ENCODE results near the gene MYH15.

Gene MYH15

DNA sequence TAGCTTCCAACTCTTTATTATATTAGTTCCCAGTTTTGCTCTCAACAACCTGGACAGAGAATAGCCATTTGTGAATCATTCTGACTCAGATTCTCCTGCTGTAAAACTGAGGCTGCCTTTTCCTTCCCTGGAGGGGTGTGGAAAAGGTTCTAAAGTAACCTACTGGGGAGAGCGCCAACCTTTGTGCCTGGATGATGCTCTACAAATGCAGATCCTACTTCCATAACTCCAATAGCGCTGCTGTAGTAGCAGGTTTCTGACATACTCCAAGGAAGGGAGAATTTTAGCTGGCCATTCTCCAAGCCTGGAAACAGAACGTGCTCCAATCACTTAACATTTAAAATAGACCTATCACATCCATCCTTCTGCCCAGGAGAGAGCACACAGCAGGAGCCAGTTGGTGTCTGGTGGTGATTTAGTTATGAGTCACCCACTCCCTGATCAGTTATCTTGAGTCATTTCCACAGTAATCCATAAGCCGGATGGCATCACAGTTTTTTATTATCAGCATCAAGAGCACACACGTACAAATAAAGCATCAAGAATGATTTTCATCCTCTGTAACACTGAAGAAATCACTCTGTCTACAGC lies 38.3 kb downstream of the MYH15 start:
- DNase-seq (ENCODE audit: low read depth in 2 of 2) = no peak

DNA sequence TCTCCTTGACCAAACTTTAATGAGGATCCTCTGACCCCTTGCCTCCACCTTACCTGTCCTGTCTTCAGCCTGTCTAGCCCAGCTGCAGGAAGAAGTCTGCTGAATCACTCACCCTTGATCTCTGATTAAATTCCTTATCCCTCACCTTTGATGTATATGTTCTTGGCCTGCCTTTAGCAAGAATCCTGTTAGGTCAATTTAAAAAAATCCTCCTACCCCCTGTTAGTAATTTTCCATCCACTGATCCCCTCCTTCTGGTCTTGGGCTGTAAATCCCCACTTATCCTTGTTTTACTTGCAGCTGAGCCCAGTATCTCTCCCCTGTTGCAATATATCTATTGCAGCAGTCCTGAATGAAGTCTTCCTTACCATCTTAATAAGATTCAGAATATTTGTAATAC lies 39.0 kb downstream of the MYH15 start:
- no peak for DNase-seq (ENCODE audit: low read depth in 2 of 2)

DNA sequence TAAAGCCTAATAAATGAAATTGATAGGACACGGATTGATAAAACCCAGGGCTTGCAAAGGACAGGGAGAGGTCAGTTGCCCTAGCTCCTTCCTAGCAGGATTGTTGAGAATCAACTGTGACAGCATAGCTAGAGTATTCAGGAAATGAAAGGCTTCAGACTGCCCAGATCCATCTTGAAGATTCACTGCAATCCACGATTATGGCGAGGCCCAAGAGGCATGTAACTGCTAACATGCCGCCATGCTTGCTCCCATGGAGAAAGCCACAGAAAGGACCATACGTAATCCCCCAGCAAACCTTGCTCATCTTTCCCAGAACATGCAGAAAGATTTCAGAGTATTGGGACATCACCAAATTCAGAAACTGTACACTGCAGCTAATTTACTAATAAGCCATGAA lies 41.3 kb downstream of the MYH15 start:
- no peak for DNase-seq (ENCODE audit: low read depth in 2 of 2)

DNA sequence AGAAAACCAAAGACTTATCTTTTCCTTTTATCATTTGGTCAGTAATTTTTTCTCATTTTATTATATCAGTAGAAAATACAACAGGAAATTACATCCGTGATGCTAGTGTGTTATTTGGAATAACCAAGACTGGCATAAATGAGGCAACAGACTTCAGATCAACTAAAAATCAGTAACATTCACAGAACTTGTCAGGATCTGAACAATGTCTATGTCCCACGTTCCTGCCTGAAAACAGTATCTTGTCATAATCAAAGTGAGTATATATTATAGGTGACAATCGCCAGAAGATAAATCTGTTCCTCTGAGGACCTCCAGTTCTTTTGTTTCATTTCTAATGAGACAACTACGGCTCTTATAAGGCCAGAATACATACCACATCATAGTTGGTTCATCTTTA lies 41.8 kb downstream of the MYH15 start:
- no peak for DNase-seq (ENCODE audit: low read depth in 2 of 2)

DNA sequence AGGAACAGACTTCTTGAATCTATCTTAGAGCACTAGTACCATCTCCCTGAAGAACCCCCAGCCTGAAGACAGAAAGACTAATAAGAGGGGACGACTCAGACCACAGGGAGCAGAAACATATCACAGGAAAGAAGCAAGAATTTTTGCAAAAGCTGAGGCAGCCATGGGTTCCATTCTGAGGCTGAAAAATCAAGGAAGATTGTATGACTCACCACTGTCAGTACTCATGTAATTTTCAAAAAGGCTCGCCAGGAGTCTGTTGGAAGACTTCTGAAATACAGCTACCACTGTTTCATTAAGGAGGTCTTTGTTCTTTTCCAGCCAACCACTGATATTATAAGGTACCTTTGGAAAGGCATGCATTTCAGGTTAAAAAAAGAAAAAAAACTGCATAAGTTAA lies 47.5 kb downstream of the MYH15 start:
- DNase-seq (ENCODE audit: low read depth in 2 of 2) = no peak

DNA sequence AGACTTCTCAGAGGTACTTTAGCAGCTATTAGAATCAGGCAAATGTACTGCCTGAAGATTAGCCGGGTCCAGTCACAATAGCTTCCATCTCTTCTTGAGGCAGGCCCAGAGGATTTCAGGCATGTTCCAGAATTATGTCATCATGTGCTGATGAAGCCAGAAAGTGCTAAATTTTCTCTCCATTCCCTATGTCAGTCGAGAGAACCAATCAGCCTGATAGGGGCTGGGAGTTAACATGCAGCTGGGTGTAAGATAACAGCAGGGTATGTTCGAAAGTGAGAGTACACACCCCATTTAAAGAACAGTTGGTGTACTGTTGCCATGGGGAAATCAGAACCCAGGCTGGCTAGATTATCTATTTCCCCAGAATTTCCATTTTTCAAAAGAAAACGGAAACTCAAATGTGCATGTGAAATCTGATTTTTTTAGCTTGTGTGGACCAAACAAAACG lies 48.7 kb downstream of the MYH15 start:
- no peak for DNase-seq (ENCODE audit: low read depth in 2 of 2)

DNA sequence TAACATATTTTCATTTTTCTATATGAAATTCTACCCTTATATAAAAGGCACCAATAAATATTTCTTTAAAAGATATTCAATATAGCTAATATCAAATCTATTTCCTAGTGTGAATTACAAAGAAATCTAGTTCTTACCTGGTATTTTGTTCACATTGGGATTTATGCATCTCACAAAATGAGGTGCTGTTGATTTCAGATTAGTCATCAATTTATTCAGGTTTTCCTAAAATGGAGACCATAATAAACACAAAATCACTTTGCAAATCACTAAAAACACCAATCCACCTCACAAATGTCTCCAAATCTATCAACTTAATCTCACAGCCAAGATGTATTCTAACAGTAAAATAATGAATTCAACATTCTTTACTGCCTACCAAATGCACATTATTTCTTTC lies 51.2 kb downstream of the MYH15 start:
- DNase-seq (ENCODE audit: low read depth in 2 of 2) = no peak

DNA sequence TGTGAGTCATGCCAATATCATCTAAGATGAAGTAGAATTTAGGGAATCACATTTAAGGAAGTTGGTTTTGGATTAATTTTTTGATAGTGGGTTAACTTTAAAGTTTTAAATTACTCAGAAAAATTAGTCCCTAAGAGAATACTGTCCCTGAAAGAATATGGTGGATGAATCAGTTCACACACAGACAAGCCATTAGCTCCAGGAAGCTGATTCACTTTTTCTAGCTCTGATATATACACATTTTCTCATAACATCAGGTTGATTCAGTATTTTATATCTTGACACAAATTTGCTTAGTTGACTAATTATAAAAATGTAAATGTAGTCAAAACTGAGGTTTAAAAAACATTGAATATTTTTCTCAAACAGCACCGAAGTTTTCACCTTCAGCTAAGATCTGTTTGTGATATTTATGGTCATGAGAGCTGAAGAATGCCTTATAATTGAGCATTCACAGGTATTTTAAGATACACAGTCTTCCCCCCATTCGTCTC lies 55.1 kb downstream of the MYH15 start:
- no peak for DNase-seq (ENCODE audit: low read depth in 2 of 2)

DNA sequence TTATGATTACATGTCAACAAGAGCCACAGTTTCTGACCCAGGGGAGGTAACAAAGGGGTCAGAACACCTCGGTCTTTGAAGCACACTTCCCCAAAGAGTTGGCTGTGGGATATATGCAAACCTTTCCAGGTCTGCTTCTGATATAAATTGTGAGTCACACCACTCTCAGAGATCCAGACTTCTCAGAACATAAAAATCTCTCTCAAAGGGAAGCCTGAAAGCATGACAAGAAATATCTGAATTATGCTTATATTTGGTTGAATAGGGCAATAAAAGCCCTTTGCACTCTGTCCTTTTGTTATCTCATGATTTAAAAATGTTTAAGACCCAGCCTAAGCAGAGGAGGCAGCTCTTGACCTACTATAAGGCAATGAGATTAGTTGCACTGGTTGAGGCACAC lies 56.8 kb downstream of the MYH15 start:
- DNase-seq (ENCODE audit: low read depth in 2 of 2) = no peak

DNA sequence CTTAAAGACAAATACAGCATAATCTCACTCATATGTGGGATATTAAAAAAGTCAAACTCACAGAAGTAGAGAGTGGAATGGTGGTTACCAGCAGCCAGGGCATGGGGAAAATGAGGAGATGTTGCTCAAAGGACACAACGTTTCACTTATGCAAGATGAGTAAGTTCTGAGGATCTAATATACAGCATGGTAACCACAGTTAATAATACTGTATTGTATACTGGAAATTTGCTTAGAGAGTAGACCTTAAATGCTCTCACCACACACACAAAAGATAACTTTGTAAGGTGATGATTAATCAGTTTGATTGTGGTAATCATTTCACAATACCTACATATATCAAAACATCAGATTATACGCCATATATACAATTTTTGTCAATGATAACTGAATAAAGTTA lies 60.0 kb downstream of the MYH15 start:
- DNase-seq (ENCODE audit: low read depth in 2 of 2) = no peak

DNA sequence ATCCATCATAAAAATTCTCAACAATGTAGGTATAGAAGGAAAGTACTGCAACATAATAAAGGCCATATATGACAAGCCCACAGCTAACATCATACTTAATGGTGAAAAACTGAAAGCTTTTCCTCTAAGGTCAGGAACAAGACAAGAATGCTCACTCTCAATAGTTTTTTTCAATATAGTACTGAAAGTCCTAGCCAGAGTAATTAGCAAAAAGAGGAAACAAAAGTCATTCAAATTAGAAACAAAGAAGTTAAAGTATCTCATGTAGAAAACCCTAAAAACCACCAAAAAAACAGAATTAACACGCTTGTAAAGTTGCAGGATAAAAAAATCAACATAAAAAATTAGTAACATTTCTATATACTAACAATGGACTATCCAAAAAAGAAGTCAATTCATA lies 61.8 kb downstream of the MYH15 start:
- DNase-seq (ENCODE audit: low read depth in 2 of 2) = no peak

DNA sequence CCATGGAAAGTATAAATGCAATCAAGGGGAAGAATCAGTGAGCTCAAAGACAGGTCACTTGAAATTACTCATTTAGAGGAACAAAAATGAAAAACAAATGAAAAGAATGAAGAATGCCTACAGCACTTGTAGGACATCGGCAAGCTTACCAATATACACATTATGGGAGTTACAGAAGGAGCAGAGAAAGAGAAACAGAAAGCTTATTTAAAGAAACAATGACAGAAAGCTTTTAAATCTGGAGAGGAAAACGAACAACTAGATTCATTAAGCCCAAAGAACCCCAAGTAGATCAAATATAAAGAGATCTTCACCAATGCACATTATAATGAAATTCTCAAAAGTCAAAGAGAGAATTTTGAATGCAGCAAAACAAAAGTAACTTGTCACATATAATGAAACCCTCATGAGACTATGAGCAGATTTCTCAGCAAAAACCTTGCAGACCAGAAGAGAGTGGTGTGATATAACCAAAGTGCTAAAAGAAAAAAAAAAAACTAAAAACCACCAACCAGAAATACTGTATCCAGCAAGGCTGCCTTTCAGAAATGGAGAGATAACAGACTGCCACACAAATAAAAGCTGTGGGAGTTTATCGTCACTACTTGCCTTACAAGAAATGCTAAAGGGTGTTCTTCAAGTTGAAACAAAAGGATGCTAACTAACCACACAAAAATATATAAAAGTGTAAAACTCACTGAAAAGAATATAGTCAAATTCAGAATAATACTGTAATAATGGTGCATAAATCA lies 63.1 kb downstream of the MYH15 start:
- no peak for DNase-seq (ENCODE audit: low read depth in 2 of 2)

DNA sequence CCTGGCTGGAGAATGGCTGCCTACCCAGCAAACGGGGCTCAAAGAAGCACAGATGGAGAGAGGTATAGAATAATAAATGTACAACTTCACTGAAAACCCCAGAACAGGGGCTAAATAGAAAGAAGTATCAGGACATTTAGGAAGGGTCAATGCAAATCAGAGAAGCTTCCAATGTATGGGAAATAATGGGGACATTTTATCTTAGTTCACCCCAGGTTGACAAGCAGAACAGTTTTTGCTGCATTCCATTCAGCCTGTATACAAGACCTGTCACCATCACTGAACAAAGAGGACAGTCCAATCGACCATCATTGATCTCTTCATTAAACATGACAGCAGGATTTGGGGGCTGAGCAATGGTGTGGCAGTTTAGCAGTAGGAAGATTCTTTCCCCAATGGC lies 68.1 kb downstream of the MYH15 start:
- DNase-seq (ENCODE audit: low read depth in 2 of 2) = no peak

DNA sequence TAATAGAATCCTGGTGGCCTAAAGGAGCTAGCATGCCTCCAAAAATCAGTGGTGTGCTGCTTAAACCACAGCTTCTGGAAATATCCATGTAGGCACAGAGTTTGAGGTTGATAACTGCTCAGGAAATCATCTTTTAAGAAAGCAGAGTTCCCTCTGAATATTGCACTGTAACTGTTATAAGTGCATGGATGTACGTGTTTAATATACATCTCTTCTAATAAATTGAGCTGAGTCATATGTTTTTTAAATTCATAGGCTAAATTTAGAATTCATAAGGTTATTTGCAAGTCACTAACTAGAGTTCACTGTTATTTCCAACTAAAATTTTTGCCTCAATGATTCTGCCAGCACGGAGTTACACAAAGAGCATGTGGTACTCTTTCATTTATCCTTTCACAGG lies 68.9 kb downstream of the MYH15 start:
- DNase-seq (ENCODE audit: low read depth in 2 of 2) = no peak

DNA sequence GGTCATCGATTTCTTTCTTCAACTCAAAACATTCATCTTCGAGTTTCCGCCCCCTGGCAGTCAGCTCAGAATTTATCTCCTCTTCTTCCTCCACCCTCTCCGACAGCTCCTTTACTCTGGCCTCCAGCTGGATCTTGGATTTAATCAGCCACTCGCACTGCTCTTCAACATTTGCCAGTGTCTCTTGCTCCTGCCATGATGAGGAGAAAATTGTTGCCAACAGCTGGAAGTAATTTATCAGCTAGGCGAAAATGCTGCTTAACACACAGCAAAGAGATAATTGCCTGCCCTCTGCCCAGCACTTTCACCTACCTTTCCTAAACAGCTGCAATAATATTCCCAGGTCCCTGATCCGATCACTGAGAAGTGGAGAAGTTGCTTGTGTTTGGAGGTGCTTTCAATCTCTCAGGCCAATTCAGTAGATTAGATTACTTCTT lies 69.3 kb downstream of the MYH15 start:
- DNase-seq (ENCODE audit: low read depth in 2 of 2) = no peak

DNA sequence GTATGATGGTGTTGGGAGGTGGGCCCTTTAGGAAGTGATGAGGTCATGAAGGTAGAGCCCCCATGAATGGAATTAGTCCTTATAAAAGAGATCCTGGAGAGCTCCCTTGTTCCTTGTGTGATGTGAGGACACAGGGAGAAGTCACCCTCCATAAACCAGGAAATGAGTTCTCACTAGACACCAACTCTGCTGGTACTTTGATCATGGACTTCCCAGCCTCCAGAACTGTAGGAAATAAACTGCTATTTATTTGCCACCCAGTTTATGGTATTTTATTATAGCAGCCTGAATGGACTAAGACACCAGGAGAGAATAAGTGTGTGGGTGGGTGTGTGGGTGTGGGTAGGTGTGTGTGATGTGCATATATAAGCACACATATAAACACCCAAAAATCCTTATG lies 71.9 kb downstream of the MYH15 start:
- DNase-seq (ENCODE audit: low read depth in 2 of 2) = no peak

DNA sequence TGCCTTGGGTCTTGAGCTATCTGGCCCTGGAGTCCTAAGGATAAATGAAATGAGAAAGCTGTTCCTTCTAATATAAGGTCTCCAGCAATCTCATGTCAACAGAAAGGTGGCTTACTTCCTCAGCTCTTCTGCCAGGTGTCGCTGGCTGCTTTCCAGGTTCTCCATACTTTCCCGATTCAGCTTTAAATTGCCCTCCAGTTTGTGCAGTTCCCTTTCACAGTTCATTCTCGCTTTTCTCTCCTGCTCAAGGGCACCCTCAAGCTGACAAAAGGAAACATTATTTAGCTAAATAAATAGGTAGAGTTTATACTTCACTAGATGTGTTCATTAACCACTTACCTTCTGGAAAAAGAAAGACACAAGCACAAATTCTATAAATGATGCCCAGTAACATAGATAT lies 73.0 kb downstream of the MYH15 start:
- DNase-seq (ENCODE audit: low read depth in 2 of 2) = no peak

DNA sequence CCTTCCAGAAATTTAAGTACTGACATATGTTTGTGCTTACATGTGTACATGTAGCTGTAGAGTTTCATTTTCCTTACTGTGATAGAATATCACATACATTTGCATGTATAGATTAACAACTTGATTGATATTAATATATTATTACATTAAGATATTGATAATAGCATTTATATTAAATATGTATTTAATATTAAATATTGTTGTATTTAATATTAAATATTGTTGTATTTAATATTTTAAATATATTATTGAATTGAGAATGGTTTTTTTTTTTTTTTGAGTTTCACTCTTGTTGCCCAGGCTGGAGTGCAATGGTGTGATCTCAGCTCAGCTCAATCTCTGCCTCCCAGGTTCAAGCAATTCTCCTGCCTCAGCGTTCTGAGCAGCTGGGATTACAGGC lies 76.5 kb downstream of the MYH15 start:
- no peak for DNase-seq (ENCODE audit: low read depth in 2 of 2)

DNA sequence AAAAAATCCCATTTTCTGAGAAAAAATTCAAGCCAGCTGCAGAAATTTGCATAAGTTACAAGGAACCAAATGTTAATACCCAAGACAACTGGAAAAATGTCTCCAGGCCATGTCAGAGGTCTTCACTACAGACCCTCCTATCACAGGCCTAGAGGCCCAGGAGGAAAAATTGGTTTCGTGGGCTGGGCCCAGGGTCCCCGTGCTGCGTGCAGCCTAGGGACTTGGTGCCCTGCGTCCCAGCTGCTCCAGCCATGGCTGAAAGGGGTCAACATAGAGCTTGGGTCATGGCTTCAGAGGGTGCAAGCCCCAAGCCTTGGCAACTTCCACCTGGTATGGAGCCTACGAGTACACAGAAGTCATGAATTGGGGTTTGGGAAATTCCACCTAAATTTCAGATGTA lies 78.0 kb downstream of the MYH15 start:
- no peak for DNase-seq (ENCODE audit: low read depth in 2 of 2)

DNA sequence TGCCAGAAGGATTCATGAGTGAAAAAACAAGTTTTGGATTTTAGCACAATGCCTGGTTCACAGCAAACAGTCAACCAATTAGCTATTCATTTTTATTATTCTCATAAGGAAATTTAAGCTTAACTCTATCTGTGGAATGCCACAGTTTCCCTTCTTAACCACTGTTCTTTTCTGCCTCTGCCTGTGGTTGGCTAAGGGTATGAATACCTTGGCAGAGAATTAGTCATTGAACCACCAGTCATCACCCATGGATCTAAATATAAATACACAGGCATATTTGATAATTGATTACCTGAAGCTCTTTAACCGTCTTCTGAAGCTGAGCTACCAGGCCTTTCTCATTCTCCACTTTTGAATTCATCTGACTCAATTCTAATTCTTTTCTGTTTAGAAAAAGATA lies 79.9 kb downstream of the MYH15 start:
- DNase-seq (ENCODE audit: low read depth in 2 of 2) = no peak

DNA sequence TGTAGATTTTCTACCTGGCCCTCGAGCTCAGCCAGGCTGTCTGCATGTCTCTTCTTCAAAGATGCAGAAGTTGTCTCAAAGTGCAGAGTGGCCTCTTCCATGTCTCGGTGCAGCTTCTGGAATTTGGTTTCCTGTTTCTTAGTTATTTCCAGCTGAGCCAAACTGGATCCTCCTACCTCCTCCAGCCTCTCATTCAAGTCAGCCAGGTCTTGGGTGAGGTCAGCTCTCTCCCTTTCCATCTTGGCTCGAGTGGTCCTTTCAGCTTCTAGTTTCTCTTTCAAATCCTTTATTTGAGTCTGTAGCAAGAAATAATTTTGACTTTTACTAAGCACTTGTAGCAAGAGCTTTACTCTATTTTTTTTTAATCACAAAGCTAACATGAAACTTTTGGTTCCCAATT lies 81.8 kb downstream of the MYH15 start:
- DNase-seq (ENCODE audit: low read depth in 2 of 2) = no peak

DNA sequence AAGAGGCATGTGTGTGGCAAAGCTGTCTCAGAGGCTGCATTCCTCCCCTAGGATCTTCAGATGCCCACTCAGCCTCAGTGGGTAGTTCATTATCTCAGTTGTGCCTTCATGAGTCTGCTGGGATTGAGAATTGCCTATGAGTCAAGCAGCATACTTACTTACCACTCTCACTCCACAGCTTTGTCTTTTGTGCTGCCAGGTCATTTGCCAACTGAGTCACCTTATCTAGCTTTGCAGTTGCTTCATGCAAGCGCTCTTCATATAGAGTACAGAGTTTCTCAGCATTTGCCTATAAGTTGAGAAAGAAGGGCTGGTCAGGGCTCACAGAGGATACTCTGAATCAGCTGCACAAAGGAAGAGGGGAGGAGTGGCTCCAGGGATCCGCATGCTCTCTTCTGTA lies 89.5 kb downstream of the MYH15 start:
- no peak for DNase-seq (ENCODE audit: low read depth in 2 of 2)

DNA sequence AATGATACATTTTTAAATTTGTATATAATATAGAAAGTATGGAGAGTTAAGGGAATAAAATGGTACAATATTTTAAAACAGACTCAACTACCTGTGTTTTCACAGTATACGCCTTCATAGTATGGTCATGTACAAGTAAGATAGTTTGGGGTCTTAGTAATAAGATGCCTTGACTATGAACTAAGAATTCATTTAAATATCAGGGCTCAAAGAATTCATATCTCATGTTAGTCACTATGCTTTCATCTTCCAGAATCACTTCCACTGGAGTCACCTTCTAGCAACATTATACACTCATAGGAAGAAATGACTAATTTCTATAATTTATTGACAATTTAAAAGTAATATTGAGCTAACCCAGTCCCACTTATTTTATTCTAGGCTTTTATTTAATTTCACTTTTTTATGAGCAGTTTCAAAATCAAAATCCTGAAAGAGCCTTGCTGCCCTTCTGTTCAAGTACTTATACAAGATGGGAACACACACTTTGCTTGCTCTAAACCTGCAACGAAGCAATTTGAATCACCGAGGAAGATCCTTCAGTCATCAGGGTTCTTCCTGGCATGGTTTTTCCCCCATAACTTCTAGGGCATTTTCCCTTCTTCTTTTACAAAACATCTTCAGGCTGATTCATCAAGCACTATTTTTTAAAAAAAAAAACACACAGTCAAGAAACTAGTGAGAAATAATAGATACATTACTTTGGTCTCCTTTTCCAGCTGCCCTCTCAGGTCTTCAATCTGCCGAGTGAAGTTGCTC lies 94.1 kb downstream of the MYH15 start:
- DNase-seq (ENCODE audit: low read depth in 2 of 2) = no peak

Data from stimulated activated CD8-positive, alpha-beta memory T cell treated with anti-CD3 and anti-CD28 coated beads, Interleukin-7, amount 100 ng/mL, for 4 hours (primary cell).